Endothelial cell of umbilical vein (primary cell): ENCODE measurements around the gene DCTD. TPM values are rescaled to one million over a fixed set of nuclear protein-coding genes. Genes with fewer than 3 reads are reported as not detected.

Experiments
- BruUV-seq: library from RNA; stranded (reverse); fragments of 400-500 nt; replicated peaks from 2 replicates; lab custom pipeline; 2021; lab: Mats Ljungman, UMichigan
- CTCF ChIA-PET: fragments of 300-600, 350-600 bp; sonication (Branson Sonifier 250); formaldehyde crosslinking; loops from one replicate; lab custom pipeline; 2021; ENCODE audit warnings: antibody characterized with exemption, inconsistent platforms; lab: Charles Lee
- POLR2A ChIA-PET: fragments of 300-600, 350-600 bp; sonication (Branson Sonifier 250); formaldehyde crosslinking; loops from one replicate; lab custom pipeline; 2021; ENCODE audit warnings: antibody characterized with exemption, inconsistent platforms; lab: Charles Lee
- DNase-seq: peaks from one replicate; pipeline ENCODE4 v3.0.0-alpha.2; 2011; ENCODE audit warnings: low read depth, low spot score
- FAIRE-seq: peaks from 2 replicates; lab custom pipeline; 2011; peaks lifted over from hg19 to GRCh38; lab: Jason Lieb, UNC
- H2AFZ ChIP-seq: 2 replicates; pipeline ENCODE4 v1.6.0; 2012; ENCODE audit warnings: low read depth, low read length, control low read depth, inconsistent platforms
- H3K27ac ChIP-seq: 2 replicates; pipeline ENCODE4 v1.5.1; 2011; ENCODE audit warnings: low read depth, mild to moderate bottlenecking, control low read depth, low read length, moderate library complexity; ENCODE audit not compliant: insufficient read depth
- H3K27me3 ChIP-seq, 2 experiments: 2 replicates each; pipeline versions ENCODE4 v1.6.0 to v1.6.1; 2011; ENCODE audit warnings: low read length in 2 of 2, mixed read lengths in 1 of 2; ENCODE audit not compliant: control insufficient read depth in 2 of 2, insufficient read depth in 2 of 2
- H3K36me3 ChIP-seq, 2 experiments: 2 replicates in 1 of 2; 3 replicates in 1 of 2; pipeline ENCODE4 v1.5.1; 2011; ENCODE audit warnings: low read length in 2 of 2, mild to moderate bottlenecking in 1 of 2, moderate library complexity in 1 of 2; ENCODE audit not compliant: control insufficient read depth in 2 of 2, insufficient read depth in 2 of 2; ENCODE audit errors: extremely low read depth in 1 of 2
- H3K4me1 ChIP-seq: 3 replicates; pipeline ENCODE4 v1.5.1; 2011; ENCODE audit warnings: mild to moderate bottlenecking, low read length; ENCODE audit not compliant: control insufficient read depth, insufficient read depth; ENCODE audit errors: extremely low read depth
- H3K4me2 ChIP-seq: 2 replicates; pipeline ENCODE4 v1.6.1; 2011; ENCODE audit warnings: low read length, control low read depth, mixed read lengths; ENCODE audit not compliant: insufficient read depth
- H3K4me3 ChIP-seq, 3 experiments: fragments of 200-600 bp in 1 of 3; sonication (generic), shearing (Covaris generic) in 1 of 3; replicated peaks in 1 of 3; 2 replicates each; pipeline ENCODE4 v1.5.1; 2011 to 2016; ENCODE audit warnings: control low read depth in 3 of 3, low read length in 3 of 3, mild to moderate bottlenecking in 2 of 3, inconsistent platforms in 1 of 3, low read depth in 1 of 3, moderate library complexity in 1 of 3; ENCODE audit not compliant: insufficient read depth in 1 of 3
- H3K79me2 ChIP-seq: 2 replicates; pipeline ENCODE4 v1.6.0; 2012; ENCODE audit warnings: low read length, inconsistent platforms; ENCODE audit not compliant: control insufficient read depth, insufficient read depth
- H3K9ac ChIP-seq: replicated peaks from 2 replicates; pipeline ENCODE3; 2011; ENCODE audit warnings: low read length, control low read depth; ENCODE audit not compliant: insufficient read depth; ENCODE audit errors: extremely low read depth
- H3K9me1 ChIP-seq: replicated peaks from 3 replicates; pipeline ENCODE4 v1.6.0; 2011; ENCODE audit warnings: mild to moderate bottlenecking, low read length; ENCODE audit not compliant: control insufficient read depth, insufficient read depth; ENCODE audit errors: extremely low read depth
- H3K9me3 ChIP-seq: replicated peaks from 2 replicates; pipeline ENCODE4 v1.5.1; 2012; ENCODE audit warnings: low read length, inconsistent platforms; ENCODE audit not compliant: control insufficient read depth, insufficient read depth
- H4K20me1 ChIP-seq: replicated peaks from 2 replicates; pipeline ENCODE3; 2011; ENCODE audit warnings: mild to moderate bottlenecking, low read length; ENCODE audit not compliant: control insufficient read depth, insufficient read depth; ENCODE audit errors: extremely low read depth
- EZH2 ChIP-seq: IDR thresholded peaks from 2 replicates; pipeline ENCODE4 v1.6.1; 2012; ENCODE audit warnings: borderline replicate concordance, low read depth, mild to moderate bottlenecking, moderate library complexity, low read length, inconsistent platforms; ENCODE audit not compliant: severe bottlenecking
- FOS ChIP-seq: IDR thresholded peaks from 2 replicates; pipeline ENCODE4 v1.6.1; 2011; ENCODE audit warnings: mild to moderate bottlenecking, low read length, moderate library complexity, borderline replicate concordance; ENCODE audit not compliant: insufficient read depth
- GATA2 ChIP-seq: IDR thresholded peaks from 2 replicates; pipeline ENCODE4 v1.7.0; 2011; ENCODE audit warnings: low read depth, mild to moderate bottlenecking, moderate library complexity, mixed read lengths, low read length; ENCODE audit not compliant: insufficient read length, insufficient read depth
- JUN ChIP-seq: IDR thresholded peaks from 2 replicates; pipeline ENCODE4 v1.6.1; 2011; ENCODE audit warnings: borderline replicate concordance, low read depth; ENCODE audit not compliant: insufficient read length, insufficient read depth
- MYC ChIP-seq: IDR thresholded peaks from one replicate; pipeline ENCODE4 v1.6.1; 2011; ENCODE audit warnings: mild to moderate bottlenecking, low read depth, low read length
- POLR2A ChIP-seq: IDR thresholded peaks from 2 replicates; pipeline ENCODE4 v1.6.1; 2012; ENCODE audit warnings: low read depth, mild to moderate bottlenecking, control low read depth, low read length
- POLR2AphosphoS5 ChIP-seq: IDR thresholded peaks from 2 replicates; pipeline ENCODE4 v1.6.1; 2012; ENCODE audit warnings: low read depth, mild to moderate bottlenecking, control low read depth, low read length, moderate library complexity; ENCODE audit not compliant: insufficient read depth
- dilution Hi-C: fragments of 300-500 bp; cut with MboI; formaldehyde crosslinking; loops from one replicate; pipeline ENCODE4 v1.15.0; 2019; ENCODE audit warnings: low sequenced_read_pairs; ENCODE audit not compliant: extremely low pct_ligation_motif_present
- intact Hi-C: fragments of 100-400 bp; cut with micrococcal nuclease; formaldehyde crosslinking; loops from one replicate; pipeline ENCODE4 v1.10.0; 2022
- polyA plus RNA-seq, 4 experiments: library from polyadenylated mRNA; depleted of rRNA in 3 of 4; stranded (reverse) in 3 of 4; unstranded in 1 of 4; fragments of >200 nt; gene quantifications; 2 replicates each; pipeline versions ENCODE4 v1.2.1 to v1.2.3, GENCODE V29; 2011 to 2012; ENCODE audit warnings: missing spikeins in 1 of 4
- total RNA-seq: library from RNA; stranded (reverse); gene quantifications from 2 replicates; pipeline ENCODE4 v1.2.3, GENCODE V29; 2021
- TF ChIP-seq, protein P1 (sequence below), 2 donors: IDR thresholded peaks; 1 replicate in 1 of 2; 2 replicates in 1 of 2; pipeline ENCODE4 v1.5.1; 2011; ENCODE audit warnings: low read length in 2 of 2, mild to moderate bottlenecking in 2 of 2, moderate library complexity in 2 of 2, control low read depth in 1 of 2, inconsistent platforms in 1 of 2, low read depth in 1 of 2; ENCODE audit not compliant: insufficient read depth in 1 of 2; ENCODE audit errors: extremely low read depth in 1 of 2
- TF ChIP-seq, protein P2 (sequence below): IDR thresholded peaks from 2 replicates; pipeline ENCODE4 v1.6.1; 2011; ENCODE audit not compliant: insufficient read depth, insufficient read length

Gene DCTD
- total and polyA plus RNA-seq, 2 donors (not counting 3 experiments of a cell fraction or from before 2014, with no cell fraction given) = 105 to 111 TPM

DNA sequence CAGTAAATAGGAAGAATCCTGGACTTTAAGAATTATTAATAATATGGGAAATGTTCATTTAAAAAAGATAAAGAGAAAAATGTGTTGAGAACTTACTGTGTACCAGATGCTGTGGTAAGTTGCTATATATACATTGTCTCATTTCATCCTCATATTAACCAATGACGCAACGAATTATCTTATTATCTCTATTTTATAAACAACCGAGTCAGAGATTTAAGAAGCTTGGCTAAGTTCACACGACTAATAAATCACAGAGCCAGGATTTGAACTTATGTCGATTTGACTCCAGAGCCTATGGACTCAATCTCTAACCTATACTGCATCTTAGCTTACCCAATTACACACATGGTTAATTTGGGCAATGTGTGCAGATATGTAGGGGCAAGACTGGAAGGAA lies 15.5 kb upstream of the DCTD start:
- DNase-seq (no peak), FAIRE-seq (no peak)
- no peak overlapping the region for H3K9ac ChIP-seq
- H3K9me3 ChIP-seq = no peaks in the 10 kb centered on the region
- H3K9me1 ChIP-seq = no peaks in the 10 kb centered on the region
- dilution Hi-C loops = no loop called here
- BruUV-seq = no TSS peak
- no peaks in the 10 kb centered on the region for H4K20me1 ChIP-seq
- ChIA-PET CTCF (interaction anchor here (0.8 to 1.3 kb wide), 2 partner anchors 330 to 1790 kb away, joined by 3 to 4 read pairs; no protein-coding TSS in a partner anchor), POLR2A (no interaction called here)
- no peaks in the 10 kb centered on the region for H3K36me3 ChIP-seq
- intact Hi-C loops = no loop called here
- TF ChIP-seq, protein P1, sequence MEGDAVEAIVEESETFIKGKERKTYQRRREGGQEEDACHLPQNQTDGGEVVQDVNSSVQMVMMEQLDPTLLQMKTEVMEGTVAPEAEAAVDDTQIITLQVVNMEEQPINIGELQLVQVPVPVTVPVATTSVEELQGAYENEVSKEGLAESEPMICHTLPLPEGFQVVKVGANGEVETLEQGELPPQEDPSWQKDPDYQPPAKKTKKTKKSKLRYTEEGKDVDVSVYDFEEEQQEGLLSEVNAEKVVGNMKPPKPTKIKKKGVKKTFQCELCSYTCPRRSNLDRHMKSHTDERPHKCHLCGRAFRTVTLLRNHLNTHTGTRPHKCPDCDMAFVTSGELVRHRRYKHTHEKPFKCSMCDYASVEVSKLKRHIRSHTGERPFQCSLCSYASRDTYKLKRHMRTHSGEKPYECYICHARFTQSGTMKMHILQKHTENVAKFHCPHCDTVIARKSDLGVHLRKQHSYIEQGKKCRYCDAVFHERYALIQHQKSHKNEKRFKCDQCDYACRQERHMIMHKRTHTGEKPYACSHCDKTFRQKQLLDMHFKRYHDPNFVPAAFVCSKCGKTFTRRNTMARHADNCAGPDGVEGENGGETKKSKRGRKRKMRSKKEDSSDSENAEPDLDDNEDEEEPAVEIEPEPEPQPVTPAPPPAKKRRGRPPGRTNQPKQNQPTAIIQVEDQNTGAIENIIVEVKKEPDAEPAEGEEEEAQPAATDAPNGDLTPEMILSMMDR (IDR thresholded peaks at IDR 0.05; ENCODE audit: extremely low read depth in 1 of 2, insufficient read depth in 1 of 2, low read depth in 1 of 2, low read length in 2 of 2) = no peak
- TF ChIP-seq POLR2A = no peak
- no peak for TF ChIP-seq FOS
- no peak for TF ChIP-seq EZH2
- TF ChIP-seq, protein P2, sequence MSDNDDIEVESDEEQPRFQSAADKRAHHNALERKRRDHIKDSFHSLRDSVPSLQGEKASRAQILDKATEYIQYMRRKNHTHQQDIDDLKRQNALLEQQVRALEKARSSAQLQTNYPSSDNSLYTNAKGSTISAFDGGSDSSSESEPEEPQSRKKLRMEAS = no peak
- no peak for TF ChIP-seq POLR2AphosphoS5
- no peak for TF ChIP-seq GATA2
- TF ChIP-seq MYC = no peak
- no peak for TF ChIP-seq JUN
- H2AFZ ChIP-seq = no peak overlapping the region
- no peaks in the 10 kb centered on the region for H3K4me1 ChIP-seq
- H3K4me2 ChIP-seq = no peak overlapping the region
- H3K27me3 ChIP-seq = peaks cover 3 to 5% of the 10 kb centered on the region in 2 experiments
- no peak overlapping the region for H3K4me3 ChIP-seq
- H3K79me2 ChIP-seq = no peaks in the 10 kb centered on the region
- H3K27ac ChIP-seq = no peak overlapping the region
